CD1c-positive myeloid dendritic cell (primary cell): ENCODE measurements around the gene RANBP17.

ENCODE experiments used
- DNase-seq: peaks from one replicate; pipeline ENCODE4 v3.0.0-alpha.2; 2016; ENCODE audit errors: extremely low spot score

Gene RANBP17

DNA sequence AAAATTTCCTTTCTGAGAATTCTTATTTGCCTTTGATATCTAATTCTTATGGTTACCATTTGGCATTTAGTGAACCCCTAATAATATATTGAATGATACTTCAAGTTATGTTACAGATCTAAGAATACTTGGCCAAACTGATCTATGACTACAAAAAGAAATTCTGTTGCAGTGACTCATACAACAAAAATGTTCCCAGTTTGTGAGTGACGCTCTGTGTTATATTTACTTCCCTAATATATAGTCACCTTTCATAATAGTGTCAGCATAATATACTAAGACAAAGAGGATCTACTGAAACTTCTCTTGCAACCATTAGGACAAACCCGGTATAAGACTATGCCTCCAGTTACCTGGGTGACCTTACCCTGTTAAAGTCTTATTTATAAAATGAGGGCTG is 230.4 kb downstream of the RANBP17 start:
- no peak for DNase-seq

DNA sequence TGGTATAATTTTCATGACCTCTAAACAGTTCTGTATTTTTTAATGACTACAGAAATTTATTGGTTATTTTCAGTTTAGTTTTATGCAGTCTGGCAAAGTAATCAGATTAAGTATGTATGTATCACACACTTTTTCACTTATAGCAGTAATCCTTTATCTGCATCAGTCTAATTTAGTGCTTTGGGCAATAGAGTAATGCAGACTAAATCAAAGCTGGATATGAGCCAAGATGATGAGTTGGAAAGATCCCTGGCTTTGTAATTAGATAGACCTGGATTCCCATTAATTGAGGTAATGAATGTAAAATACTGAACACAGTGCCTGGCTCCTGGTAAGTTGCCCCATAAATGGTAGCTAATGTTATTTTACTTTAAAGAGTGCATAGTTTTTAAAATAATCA is 231.8 kb downstream of the RANBP17 start:
- no peak for DNase-seq

DNA sequence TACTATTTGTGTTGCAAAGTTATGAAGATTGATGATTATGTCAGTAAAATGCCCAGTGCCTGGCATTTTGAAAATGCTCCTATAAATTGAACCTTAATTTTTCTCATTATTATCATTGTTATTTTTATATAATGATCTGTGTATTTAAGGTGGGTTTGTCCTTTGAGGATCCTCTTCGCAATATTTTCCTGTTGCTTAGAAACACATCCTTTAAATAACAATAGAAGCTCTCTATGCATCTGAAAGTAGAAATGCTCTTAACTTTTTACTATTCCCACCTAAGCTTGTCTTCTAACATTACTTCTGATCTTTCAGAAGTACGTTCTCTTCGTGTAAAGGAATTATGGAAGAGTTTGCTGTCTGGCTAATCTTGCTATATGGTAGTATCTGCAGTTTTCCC is 232.5 kb downstream of the RANBP17 start:
- no peak for DNase-seq

- DNase-seq = no peak
These were observed 241.2 kb downstream of the RANBP17 start for GRCh38 chr5:171102877-171103610.

GRCh38 chr5:171107669-171108068 is 245.9 kb downstream of the RANBP17 start:
- no peak for DNase-seq

- DNase-seq = no peak
These were observed 253.7 kb downstream of the RANBP17 start for GRCh38 chr5:171115519-171115918.

DNA sequence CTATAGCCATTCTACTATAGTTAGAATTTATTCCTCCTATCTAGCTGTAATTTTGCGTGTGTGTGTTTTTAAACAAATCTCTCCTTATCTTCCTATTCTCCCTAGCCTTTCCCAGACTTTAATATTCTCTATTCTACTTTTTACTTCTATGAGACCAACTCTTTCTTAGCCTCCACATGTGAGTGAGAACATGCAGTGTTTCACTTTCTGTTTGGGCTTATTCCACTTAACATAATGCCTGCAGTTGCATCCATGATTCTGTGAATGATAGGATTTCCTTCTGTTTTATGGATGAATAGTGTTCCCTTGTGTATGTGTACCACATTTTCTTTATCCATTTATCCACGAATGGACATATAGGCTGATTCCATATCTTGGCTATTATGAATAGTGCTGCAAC is 254.9 kb downstream of the RANBP17 start:
- no peak for DNase-seq

GRCh38 chr5:171120986-171121622 is 259.3 kb downstream of the RANBP17 start:
- no peak for DNase-seq

DNA sequence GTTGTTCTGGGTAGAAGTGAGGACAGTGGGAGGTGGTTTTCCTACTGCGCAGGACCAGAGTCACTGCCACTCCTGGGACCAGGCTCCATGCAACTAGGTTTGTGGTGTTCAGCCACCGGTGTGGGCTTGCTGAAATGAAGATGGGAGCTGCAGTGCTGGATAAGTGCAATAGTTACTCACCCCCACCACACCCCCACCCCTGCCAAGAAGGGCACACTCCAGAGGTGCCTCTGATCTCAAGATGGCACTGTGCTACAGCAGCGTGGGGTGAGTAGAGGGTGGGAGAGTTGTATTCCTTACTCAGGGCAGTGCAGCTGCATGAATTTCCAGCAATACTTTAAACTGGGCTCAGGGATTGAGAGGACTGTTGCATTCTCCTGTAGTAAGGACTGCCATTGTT is 259.8 kb downstream of the RANBP17 start:
- DNase-seq = no peak

GRCh38 chr5:171122372-171122771 is 260.6 kb downstream of the RANBP17 start:
- peak; percentile 14 for DNase-seq

DNA sequence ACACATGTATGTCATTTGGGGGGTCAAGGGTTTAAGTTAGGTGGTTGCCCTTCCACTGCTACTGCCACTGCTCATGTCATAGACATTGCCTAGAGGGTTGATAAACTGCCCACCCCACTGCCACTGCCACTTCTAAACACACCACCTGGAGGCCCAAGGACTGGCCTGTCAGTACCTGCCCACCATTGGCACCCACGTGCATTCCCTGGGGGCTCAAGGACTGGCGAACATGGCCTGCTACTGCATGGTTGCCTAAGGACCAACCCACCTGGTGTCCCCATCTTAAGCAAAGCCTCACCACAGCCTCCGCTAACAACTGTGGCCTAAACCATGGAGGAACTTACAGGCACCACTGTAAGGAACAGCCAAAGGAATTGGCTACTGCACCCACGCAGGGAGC is 261.6 kb downstream of the RANBP17 start:
- no peak for DNase-seq

- DNase-seq = no peak
These were observed 265.5 kb downstream of the RANBP17 start for GRCh38 chr5:171127314-171127713.

GRCh38 chr5:171128136-171128535 is 266.3 kb downstream of the RANBP17 start:
- DNase-seq = no peak

GRCh38 chr5:171129308-171129707 is 267.5 kb downstream of the RANBP17 start:
- no peak for DNase-seq

DNA sequence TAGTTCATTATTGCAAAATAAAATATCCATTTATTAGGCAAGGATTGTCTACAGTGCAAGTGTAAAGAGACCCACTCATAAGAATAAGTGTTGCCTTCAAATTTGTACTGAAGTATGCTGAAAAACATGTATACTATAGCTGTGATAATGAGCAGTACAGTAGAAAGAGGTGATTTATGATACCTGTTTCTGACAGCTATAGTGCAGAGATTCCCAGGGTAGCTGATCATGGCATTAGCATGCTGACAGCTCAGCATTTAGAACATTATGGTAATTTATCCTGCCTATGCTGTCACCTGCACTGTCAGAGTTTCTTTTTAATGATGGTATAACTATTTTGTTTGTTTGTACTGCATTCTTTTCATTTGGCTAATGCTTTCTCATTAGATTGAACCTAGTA is 269.7 kb downstream of the RANBP17 start:
- no peak for DNase-seq

- DNase-seq = no peak
These were observed 276.1 kb downstream of the RANBP17 start for GRCh38 chr5:171137768-171138525.

DNA sequence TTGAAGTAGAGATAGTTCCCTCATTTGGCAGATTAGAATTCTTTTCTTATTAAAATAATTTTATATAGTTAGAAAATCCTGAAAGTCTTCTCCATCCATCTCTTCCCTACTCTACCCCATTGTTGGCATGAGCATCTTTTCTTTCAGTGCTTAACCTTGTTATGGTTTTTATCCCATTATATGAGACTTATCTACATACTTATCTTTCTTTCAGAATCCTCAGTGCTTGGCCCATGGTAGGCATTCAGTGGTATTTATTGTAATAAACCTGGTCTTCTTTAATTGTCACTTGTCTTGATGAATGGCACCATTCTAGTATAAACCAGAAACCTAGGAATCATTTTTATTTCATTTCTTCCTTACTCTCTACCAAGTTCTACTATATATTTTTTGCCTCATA is 277.4 kb downstream of the RANBP17 start:
- DNase-seq = no peak

- DNase-seq = no peak
These were observed 280.8 kb downstream of the RANBP17 start for GRCh38 chr5:171142617-171143016.

GRCh38 chr5:171143171-171143570 is 281.4 kb downstream of the RANBP17 start:
- DNase-seq = no peak

- no peak for DNase-seq
These were observed 282.1 kb downstream of the RANBP17 start for GRCh38 chr5:171143926-171144325.

- DNase-seq = no peak
These were observed 287.5 kb downstream of the RANBP17 start for GRCh38 chr5:171149333-171149732.

DNA sequence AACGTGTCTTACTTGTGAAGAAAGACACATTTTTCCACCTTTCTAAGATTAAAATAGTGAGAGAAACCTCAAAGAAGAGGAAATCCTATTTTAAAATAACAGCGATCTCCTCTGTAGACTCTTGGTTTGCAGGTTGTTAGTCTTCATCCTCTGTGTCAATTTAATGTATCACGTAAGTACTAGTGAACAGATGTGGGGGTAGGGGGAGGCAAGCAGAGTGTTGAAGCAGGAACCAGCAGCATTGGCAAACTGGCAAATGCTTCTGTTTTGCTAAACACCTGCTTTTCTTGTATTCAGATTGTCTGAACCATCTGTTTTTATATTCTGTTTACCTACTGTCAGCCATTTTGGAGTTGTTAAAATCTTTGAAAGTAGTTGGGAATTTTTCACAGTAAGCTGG is 288.0 kb downstream of the RANBP17 start:
- no peak for DNase-seq

- no peak for DNase-seq
These were observed 290.6 kb downstream of the RANBP17 start for GRCh38 chr5:171152382-171152781.
